ENCODE data around the gene SPRR2D. TPM values are rescaled to one million over a fixed set of nuclear protein-coding genes. Genes with fewer than 3 reads are reported as not detected.

The SPRR2D gene
- not detected in 3 replicates for total RNA-seq

- Mint-ChIP-seq H3K36me3 (no peaks in the 10 kb centered on the region), H3K4me1 (peaks cover 11% of the 10 kb centered on the region), H3K27me3 (ENCODE audit: low read depth) (peaks cover 59% of the 10 kb centered on the region), H3K4me3 (no peak within 1 kb of the TSS), H3K9me3 (no peaks in the 10 kb centered on the region), H3K27ac (no peak within 1 kb of the TSS)
- TF ChIP-seq, protein P1, sequence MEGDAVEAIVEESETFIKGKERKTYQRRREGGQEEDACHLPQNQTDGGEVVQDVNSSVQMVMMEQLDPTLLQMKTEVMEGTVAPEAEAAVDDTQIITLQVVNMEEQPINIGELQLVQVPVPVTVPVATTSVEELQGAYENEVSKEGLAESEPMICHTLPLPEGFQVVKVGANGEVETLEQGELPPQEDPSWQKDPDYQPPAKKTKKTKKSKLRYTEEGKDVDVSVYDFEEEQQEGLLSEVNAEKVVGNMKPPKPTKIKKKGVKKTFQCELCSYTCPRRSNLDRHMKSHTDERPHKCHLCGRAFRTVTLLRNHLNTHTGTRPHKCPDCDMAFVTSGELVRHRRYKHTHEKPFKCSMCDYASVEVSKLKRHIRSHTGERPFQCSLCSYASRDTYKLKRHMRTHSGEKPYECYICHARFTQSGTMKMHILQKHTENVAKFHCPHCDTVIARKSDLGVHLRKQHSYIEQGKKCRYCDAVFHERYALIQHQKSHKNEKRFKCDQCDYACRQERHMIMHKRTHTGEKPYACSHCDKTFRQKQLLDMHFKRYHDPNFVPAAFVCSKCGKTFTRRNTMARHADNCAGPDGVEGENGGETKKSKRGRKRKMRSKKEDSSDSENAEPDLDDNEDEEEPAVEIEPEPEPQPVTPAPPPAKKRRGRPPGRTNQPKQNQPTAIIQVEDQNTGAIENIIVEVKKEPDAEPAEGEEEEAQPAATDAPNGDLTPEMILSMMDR (IDR thresholded peaks at IDR 0.05; ENCODE audit: unreplicated experiment): no peak
- no peak for DNase-seq (ENCODE audit: low spot score in 2 of 2, unreplicated experiment in 2 of 2)
These were observed at the start of gene SPRR2D for GRCh38 chr1:153040950-153041631. TSS of gene SPRR2D (minus strand) at chr1:153041120. CDS start at chr1:153040346, 774 bp downstream.

DNA sequence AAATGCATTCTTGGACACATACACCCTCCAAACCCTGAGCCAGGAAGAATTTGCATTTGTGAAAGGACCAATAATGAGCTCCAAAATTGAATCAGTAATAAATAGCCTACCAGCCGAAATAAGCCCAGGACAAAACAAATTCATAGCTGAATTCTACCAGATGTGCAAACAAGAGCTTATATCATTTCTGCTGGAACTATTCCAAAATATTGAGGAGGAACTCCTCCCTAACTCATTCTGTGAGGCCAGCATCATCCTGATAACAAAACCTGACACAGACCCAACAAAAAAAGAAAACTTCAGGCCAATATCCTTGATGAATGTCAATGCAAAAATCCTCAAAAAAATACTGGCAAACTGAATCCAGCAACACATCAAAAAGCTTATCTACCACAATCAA, 46.7 kb upstream of the SPRR2D start:
- Mint-ChIP-seq H3K4me3 (no peak overlapping the region), H3K36me3 (no peaks in the 10 kb centered on the region), H3K27ac (peak overlapping the region; percentile 78), H3K4me1 (peaks cover 17% of the 10 kb centered on the region), H3K27me3 (ENCODE audit: low read depth) (peaks cover 3% of the 10 kb centered on the region), H3K9me3 (peaks cover 33% of the 10 kb centered on the region)
- TF ChIP-seq, protein P1 (IDR thresholded peaks at IDR 0.05; ENCODE audit: unreplicated experiment): no peak
- no peak for DNase-seq (ENCODE audit: low spot score in 2 of 2, unreplicated experiment in 2 of 2)

- peaks cover 34% of the 10 kb centered on the region for H3K9me3 Mint-ChIP-seq
- DNase-seq (ENCODE audit: low spot score in 2 of 2, unreplicated experiment in 2 of 2): no peak
- no peak overlapping the region for H3K4me3 Mint-ChIP-seq
- peaks cover 3% of the 10 kb centered on the region for H3K27me3 Mint-ChIP-seq (ENCODE audit: low read depth)
- H3K27ac Mint-ChIP-seq: no peak overlapping the region
- peaks cover 5% of the 10 kb centered on the region for H3K4me1 Mint-ChIP-seq
- TF ChIP-seq, protein P1 (IDR thresholded peaks at IDR 0.05; ENCODE audit: unreplicated experiment): no peak
- no peaks in the 10 kb centered on the region for H3K36me3 Mint-ChIP-seq
These were observed 40.8 kb upstream of the SPRR2D start for GRCh38 chr1:153081736-153082135.

GRCh38 chr1:153072806-153073726, 32.1 kb upstream of the SPRR2D start:
- H3K27me3 Mint-ChIP-seq (ENCODE audit: low read depth): peaks cover 8% of the 10 kb centered on the region
- DNase-seq (ENCODE audit: low spot score in 2 of 2, unreplicated experiment in 2 of 2): no peak
- H3K36me3 Mint-ChIP-seq: no peaks in the 10 kb centered on the region
- H3K4me1 Mint-ChIP-seq: no peaks in the 10 kb centered on the region
- no peaks in the 10 kb centered on the region for H3K9me3 Mint-ChIP-seq
- TF ChIP-seq, protein P1 (IDR thresholded peaks at IDR 0.05; ENCODE audit: unreplicated experiment): no peak
- no peak overlapping the region for H3K27ac Mint-ChIP-seq
- no peak overlapping the region for H3K4me3 Mint-ChIP-seq

GRCh38 chr1:153071511-153071910, 30.6 kb upstream of the SPRR2D start, which contains the start of gene SPRR2B:
TSS of gene SPRR2B (minus strand) at chr1:153071611. CDS start at chr1:153070839, 772 bp downstream.
- H3K36me3 Mint-ChIP-seq: no peaks in the 10 kb centered on the region
- peaks cover 20% of the 10 kb centered on the region for H3K27me3 Mint-ChIP-seq (ENCODE audit: low read depth)
- H3K4me3 Mint-ChIP-seq: no peak within 1 kb of the TSS
- TF ChIP-seq, protein P1 (IDR thresholded peaks at IDR 0.05; ENCODE audit: unreplicated experiment): no peak
- no peak for DNase-seq (ENCODE audit: low spot score in 2 of 2, unreplicated experiment in 2 of 2)
- H3K4me1 Mint-ChIP-seq: no peaks in the 10 kb centered on the region
- no peak within 1 kb of the TSS for H3K27ac Mint-ChIP-seq
- no peaks in the 10 kb centered on the region for H3K9me3 Mint-ChIP-seq

Data from mesothelial cell of epicardium (in vitro differentiated cells).